Caki2 (cell line): ENCODE data around the gene ZNF324B. TPM values are rescaled to one million over a fixed set of nuclear protein-coding genes. Genes with fewer than 3 reads are reported as not detected.
"Not testable (repeated sequence)": the region's sequence is repeated elsewhere in the genome, so short reads cannot be mapped to it uniquely, and the experiment has no call there.

Experiments
- DNase-seq: peaks from one replicate; pipeline ENCODE4 v3.0.0-alpha.2; 2015; ENCODE audit warnings: low read depth
- in situ Hi-C: cut with HindIII; loops from 2 replicates; pipeline ENCODE4 v1.10.0; 2016; ENCODE audit warnings: low sequenced_read_pairs, low pct_unique_long_range_greater_than_20kb, mixed read lengths
- total RNA-seq: library from RNA; depleted of rRNA; stranded (reverse); fragments of >200 nt; shearing (Covaris generic); gene quantifications from 2 replicates; pipeline ENCODE4 v1.2.3, GENCODE V29; 2014; ENCODE audit warnings: low replicate concordance

The ZNF324B gene
- total RNA-seq, 1 experiment from 2014 or later: 6.2 TPM

DNA sequence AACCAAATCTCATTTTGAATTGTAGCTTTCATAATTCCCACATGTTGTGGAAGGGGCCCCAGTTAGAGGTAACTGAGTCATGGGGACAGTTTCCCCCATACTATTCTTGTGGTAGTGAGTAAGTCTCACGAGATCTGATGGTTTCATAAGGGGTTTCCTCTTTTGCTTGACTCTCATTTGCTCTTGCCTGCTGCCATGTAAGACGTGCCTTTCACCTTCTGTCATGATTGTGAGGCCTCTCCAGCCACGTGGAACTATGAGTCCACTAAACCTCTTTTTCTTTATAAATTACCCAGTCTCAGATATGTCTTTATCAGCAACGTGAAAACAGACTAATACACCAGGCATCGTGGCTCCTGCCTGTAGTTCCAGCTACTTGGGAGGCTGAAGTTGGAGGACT, 1.4 kb upstream of the ZNF324B start:
- DNase-seq, in situ Hi-C loops: not testable (repeated sequence)

DNA sequence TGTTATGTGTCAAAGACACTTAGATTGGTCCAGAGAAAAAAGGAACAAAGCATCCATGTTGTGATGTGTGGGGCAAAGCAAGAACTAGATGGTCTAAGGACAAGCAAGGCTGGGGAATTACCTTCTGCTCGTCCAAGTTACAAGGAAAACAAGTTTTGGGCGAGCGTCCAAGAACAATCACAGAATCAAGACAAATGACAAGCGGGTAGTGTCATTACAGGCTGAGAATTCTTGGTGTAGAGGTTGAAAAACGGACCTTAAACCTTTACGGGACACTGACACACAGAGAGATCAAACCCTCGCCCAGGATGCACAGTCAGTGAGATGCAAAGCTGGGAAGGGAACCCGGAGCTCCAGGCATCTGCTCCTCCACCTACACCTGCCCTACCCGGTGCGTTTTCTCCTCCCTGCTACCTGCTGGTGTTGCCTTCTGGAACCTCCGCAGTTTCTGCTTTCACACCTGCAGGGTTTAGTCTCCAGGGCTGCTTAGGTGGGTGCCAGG, 515 bp upstream of the ZNF324B start:
- in situ Hi-C loops: no loop called here
- DNase-seq: no peak

- in situ Hi-C loops: no loop called here
Measured at GRCh38 chr19:58453743-58454142, 2.3 kb downstream of the ZNF324B start.

DNA sequence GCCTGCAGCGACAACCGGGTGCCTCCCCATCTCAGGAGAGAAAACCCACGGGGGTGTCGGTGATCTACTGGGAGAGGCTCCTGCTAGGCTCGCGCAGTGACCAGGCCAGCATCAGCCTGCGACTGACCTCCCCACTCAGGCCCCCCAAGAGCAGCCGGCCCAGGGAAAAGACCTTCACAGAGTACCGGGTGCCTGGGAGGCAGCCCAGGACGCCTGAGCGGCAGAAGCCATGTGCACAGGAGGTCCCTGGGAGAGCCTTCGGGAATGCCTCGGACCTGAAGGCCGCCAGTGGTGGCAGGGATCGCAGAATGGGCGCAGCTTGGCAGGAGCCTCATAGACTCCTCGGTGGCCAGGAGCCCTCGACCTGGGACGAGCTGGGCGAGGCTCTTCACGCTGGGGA, 3.9 kb downstream of the ZNF324B start:
- DNase-seq: no peak
- in situ Hi-C loops: no loop called here

More at GRCh38 chr19:58453743-58454142, 2.3 kb downstream of the ZNF324B start:
- no peak for DNase-seq

GRCh38 chr19:58456111-58456510, 4.7 kb downstream of the ZNF324B start:
- DNase-seq: no peak
- in situ Hi-C loops: no loop called here

DNA sequence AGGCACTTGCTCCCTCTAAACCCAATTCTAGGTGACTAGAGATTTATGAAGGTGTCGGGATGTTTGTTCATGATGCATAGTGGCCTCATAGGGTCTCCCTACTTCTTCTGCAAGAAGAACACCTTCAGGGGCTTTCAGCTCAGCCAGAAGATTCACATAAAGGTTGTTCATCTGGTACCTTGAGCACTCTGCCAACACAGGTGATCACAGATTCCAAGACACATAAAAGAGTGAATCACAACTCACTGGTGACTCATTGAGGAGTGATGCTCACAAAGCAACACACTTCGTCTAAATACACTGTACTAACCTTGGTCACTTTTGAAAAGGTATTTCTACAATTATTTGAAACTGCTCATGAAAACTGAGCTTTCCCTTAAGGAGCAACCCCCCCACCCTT, 8.6 kb downstream of the ZNF324B start:
- DNase-seq: no peak
- in situ Hi-C loops: no loop called here

- in situ Hi-C loops: no loop called here
- no peak for DNase-seq
Measured at GRCh38 chr19:58466089-58466759, 14.8 kb downstream of the ZNF324B start.

- in situ Hi-C loops: no loop called here
- peak; percentile 94 for DNase-seq
Measured at GRCh38 chr19:58466760-58467589, 15.6 kb downstream of the ZNF324B start, which contains the start of gene ZNF324. Gene ZNF324, plus strand, starts transcription at chr19:58467080. Its CDS starts 2,106 bp downstream, at chr19:58469186.

DNA sequence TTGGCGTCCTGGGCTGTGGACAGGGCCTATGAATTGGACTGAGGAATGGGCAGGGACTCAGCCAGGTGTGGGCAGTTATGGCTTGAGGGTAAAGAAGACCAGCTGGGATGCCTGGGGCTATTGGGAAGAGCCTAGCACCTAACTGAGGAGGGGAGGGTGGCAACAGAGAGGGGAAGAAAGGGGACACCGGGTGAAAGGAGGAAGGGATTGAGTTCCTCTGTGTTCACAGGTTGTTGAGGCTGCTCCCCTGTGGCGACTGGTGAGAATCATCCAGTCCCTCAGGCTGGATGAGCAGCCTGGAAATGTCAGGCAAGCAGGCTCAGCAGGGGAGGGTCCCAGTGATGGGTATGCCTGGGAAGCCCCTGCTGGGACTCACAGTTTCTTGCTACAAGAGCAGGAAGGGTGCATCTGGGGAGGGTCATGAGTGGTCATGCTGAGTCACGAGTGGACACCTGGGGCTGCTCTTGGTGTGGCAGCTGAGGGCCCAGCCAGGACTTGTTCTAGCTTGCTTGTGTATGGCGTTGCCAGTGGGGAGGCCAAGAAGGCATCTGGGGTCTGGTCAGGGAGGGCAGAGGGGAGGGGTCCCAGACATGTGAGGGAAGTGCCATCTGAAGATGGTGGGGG, 16.9 kb downstream of the ZNF324B start:
- DNase-seq: no peak

GRCh38 chr19:58469241-58470013, 18.0 kb downstream of the ZNF324B start:
- no peak for DNase-seq
- in situ Hi-C loops: no loop called here

More for the DNA sequence above, 16.9 kb downstream of the ZNF324B start:
- in situ Hi-C loops: no loop called here

- in situ Hi-C loops, DNase-seq: not testable (repeated sequence)
Measured at GRCh38 chr19:58470837-58471543, 19.6 kb downstream of the ZNF324B start.

DNA sequence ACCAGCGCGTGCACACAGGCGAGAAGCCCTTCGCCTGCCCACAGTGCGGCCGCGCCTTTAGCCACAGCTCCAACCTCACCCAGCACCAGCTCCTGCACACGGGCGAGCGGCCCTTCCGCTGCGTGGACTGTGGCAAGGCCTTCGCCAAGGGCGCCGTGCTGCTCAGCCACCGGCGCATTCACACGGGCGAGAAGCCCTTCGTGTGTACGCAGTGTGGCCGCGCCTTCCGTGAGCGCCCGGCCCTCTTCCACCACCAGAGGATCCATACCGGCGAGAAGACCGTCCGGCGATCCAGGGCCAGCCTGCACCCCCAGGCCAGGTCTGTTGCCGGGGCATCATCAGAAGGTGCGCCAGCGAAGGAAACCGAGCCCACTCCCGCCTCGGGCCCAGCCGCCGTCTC, 20.3 kb downstream of the ZNF324B start:
- no peak for DNase-seq
- in situ Hi-C loops: no loop called here

DNA sequence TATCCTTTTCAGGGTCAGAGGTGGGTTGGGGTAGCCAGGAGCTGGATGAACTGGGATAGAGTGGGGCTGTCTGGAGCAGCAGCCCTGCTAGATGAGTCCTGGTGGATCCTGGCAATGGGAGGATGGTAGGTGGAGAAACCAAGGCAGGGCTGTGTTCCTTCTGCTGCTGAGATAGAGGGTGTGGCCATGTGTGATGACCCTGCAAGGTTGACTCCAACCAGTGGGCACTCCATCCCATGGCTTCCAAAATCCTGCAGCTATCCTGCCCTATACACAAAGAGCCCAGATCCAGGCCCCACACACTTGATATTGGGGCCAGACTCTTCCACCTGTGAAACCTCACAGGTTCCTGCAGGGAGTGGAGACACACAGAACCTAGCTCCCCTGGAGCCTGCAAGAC, 22.4 kb downstream of the ZNF324B start:
- no peak for DNase-seq
- in situ Hi-C loops: no loop called here

DNA sequence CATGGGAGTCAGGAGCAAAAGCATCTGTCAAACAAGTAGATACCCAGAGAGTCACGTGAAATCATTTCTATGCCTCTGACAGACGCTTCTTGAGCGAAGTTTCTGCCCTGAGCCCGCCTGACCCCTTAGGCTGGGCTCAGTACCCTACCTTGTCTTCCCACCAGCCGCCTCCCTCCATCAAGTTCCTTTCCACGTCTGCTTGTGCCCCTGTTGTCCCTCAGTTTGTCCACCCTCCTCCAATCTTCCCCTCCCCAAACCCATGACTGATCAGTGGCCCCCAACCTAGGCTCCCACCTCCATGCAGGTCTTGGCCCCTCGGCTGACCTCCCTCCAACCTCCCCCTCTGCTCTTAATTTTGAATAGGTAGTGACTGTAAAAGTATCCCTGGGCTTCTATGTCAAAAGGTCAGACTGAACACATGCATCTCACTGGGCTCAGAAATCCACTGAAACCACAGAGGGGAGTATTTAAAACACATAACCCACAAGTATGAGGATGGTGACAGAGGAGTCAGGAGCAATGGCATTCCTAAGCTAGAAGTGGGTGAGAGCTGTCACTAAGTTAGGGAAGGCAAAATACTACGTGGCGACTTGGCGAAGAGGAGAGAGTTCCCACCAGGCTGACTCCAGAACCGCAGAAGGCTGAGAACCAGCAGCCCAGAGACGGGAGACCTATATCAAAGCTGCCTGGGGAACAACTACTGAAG, 23.0 kb downstream of the ZNF324B start:
- in situ Hi-C loops: no loop called here
- DNase-seq: no peak

DNA sequence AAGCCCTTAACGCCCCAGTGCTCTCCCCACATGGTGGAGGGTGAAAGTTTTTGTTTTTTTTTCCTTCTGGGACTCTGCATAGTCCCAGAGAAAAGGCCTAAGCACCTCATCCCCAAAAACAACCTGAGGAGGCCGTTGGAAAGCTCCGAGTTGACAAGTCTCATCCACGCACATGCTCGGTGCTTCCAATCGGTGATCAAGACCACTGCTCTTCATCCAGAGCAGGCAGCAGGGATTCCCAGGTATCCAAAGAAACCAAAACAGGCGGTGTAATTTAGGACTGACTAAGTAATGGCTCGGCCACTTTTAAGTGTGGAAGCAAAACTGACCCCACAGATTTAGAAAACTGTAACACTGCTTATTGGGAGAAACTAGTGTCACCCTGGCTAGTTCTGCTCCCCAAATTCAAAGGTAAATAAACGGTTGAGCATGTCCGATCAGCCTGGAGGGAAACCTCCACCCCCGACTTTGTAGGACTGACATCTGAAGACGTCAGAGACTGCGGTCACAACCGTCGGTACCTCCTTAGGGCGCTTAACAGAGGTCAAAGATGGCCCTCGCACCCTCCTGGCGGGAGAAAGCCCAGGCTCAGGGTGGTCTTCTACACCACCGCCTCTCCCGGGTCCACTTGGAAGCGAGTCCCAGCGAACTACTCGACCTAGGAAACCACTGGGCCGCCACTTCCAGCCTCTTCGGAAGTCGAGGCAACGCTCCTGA, 23.7 kb downstream of the ZNF324B start:
- in situ Hi-C loops: no loop called here
- DNase-seq: no peak

DNA sequence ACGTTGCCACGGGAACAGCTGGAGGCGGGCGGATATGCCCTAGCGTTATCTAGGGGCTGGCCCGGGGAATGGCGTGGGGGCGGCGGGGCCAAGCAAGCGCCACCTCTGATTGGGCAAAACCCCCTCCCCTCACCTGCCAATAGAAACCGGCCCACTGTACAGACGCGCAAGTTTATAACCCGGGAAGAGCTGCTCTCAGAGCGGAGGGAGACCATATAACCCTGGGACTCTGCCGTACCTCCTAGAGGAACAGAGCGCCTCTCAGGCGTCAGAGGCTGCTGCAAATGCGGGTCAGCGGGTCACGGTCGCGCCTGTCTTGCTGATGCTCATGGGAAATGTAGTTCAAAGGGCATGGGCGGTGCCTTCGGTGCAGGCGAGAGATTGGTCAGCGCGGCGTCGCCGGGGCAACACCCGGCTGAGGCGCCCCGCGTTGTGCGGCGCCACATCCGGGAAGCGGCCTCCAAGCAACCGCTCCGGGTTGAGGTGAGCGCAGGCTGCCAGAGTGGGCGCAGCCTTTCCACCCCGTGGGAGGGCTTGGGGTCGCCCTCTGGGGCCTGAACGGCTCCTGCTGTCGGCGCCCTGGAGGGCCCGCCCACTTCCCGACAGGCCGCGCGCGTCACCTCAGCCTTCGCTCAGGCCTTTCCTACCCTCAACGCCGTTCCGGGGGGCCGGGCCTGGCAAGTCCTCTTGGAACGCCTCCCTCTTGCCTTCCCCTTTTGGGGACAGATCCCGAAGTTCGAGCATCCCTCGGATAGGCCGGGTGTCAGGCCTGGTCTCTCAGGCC, 24.5 kb downstream of the ZNF324B start, which contains the start of gene ZNF446:
Gene ZNF446, plus strand, starts transcription at position 639 of the 784 bp plus-strand sequence. CDS start 867 bp downstream, outside the sequence.
- peak; percentile 98 for DNase-seq
- in situ Hi-C loops: no loop called here
